HepG2 (cell line): ENCODE measurements around the gene KLHDC8B. TPM values are rescaled to one million over a fixed set of nuclear protein-coding genes. Genes with fewer than 3 reads are reported as not detected.

Experiments
- CREM ChIP-seq, 2 experiments: sonication (generic) in 1 of 2; formaldehyde crosslinking in 1 of 2; IDR thresholded peaks; 2 replicates each; pipeline versions ENCODE4 v1.4.0 to v1.6.1; 2016 to 2020; ENCODE audit warnings: antibody characterized with exemption in 1 of 2, mild to moderate bottlenecking in 1 of 2, missing genetic modification reagents in 1 of 2
- ELF1 ChIP-seq: sonication (generic); formaldehyde crosslinking; IDR thresholded peaks from 2 replicates; pipeline ENCODE4 v1.4.0; 2020; ENCODE audit warnings: missing genetic modification reagents
- FOSL1 ChIP-seq: sonication (generic); formaldehyde crosslinking; IDR thresholded peaks from 2 replicates; pipeline ENCODE4 v1.9.0; 2021; ENCODE audit warnings: missing genetic modification reagents, borderline replicate concordance
- FOXK2 ChIP-seq: fragments of 450-650 bp; IDR thresholded peaks from 2 replicates; pipeline ENCODE4 v1.6.1; 2016
- HHEX ChIP-seq: IDR thresholded peaks from 2 replicates; pipeline ENCODE4 v1.6.1; 2016; ENCODE audit warnings: control low read depth
- MAFK ChIP-seq, 2 experiments: IDR thresholded peaks in 1 of 2; conservative IDR thresholded peaks in 1 of 2; 2 replicates each; pipeline ENCODE4 v1.6.1; 2011; ENCODE audit warnings: improper control_type of control experiment in 2 of 2, low read length in 2 of 2
- PAWR ChIP-seq: sonication (generic); formaldehyde crosslinking; IDR thresholded peaks from 2 replicates; pipeline ENCODE4 v1.4.0; 2020; ENCODE audit warnings: missing genetic modification reagents, mild to moderate bottlenecking, borderline replicate concordance
- REL ChIP-seq: sonication (generic); formaldehyde crosslinking; conservative IDR thresholded peaks from 2 replicates; pipeline ENCODE4 v1.8.0; 2022; ENCODE audit warnings: mild to moderate bottlenecking, missing genetic modification reagents, moderate library complexity
- RXRA ChIP-seq: sonication (generic); formaldehyde crosslinking; IDR thresholded peaks from 2 replicates; pipeline ENCODE4 v1.5.1; 2020; ENCODE audit warnings: missing genetic modification reagents
- RXRB ChIP-seq: IDR thresholded peaks from 2 replicates; pipeline ENCODE4 v1.6.1; 2016; ENCODE audit warnings: borderline replicate concordance, missing genetic modification reagents, missing compliant biosample characterization
- TGIF2 ChIP-seq: IDR thresholded peaks from 2 replicates; pipeline ENCODE4 v1.6.1; 2016; ENCODE audit warnings: control low read depth, missing compliant biosample characterization
- ZBTB44 ChIP-seq: sonication (generic); formaldehyde crosslinking; IDR thresholded peaks from 2 replicates; pipeline ENCODE4 v1.4.0; 2020; ENCODE audit warnings: missing genetic modification reagents
- ZMYM4 ChIP-seq: sonication (generic); formaldehyde crosslinking; IDR thresholded peaks from 2 replicates; pipeline ENCODE4 v1.8.1; 2023; ENCODE audit warnings: mild to moderate bottlenecking, missing genetic modification reagents
- ZNF260 ChIP-seq: sonication (generic); formaldehyde crosslinking; IDR thresholded peaks from 2 replicates; pipeline ENCODE4 v1.4.0; 2020; ENCODE audit warnings: missing genetic modification reagents, low read depth, mild to moderate bottlenecking, borderline replicate concordance
- ZNF687 ChIP-seq: sonication (generic); formaldehyde crosslinking; IDR thresholded peaks from 2 replicates; pipeline ENCODE4 v1.5.1; 2020; ENCODE audit warnings: mild to moderate bottlenecking, missing genetic modification reagents, moderate library complexity
- ZNF749 ChIP-seq: sonication (generic); formaldehyde crosslinking; IDR thresholded peaks from 2 replicates; pipeline ENCODE4 v1.8.0; 2022; ENCODE audit warnings: mild to moderate bottlenecking, missing genetic modification reagents, moderate library complexity, borderline replicate concordance
- ZNF766 ChIP-seq: sonication (generic); formaldehyde crosslinking; IDR thresholded peaks from 2 replicates; pipeline ENCODE4 v1.5.0; 2020; ENCODE audit warnings: missing genetic modification reagents, borderline replicate concordance
- ZNF781 ChIP-seq: sonication (generic); formaldehyde crosslinking; IDR thresholded peaks from 2 replicates; pipeline ENCODE4 v1.5.1; 2020; ENCODE audit warnings: borderline replicate concordance, mild to moderate bottlenecking, missing genetic modification reagents; ENCODE audit errors: not compliant biosample characterization
- ZNF878 ChIP-seq: sonication (generic); formaldehyde crosslinking; IDR thresholded peaks from 2 replicates; pipeline ENCODE4 v1.8.1; 2023; ENCODE audit warnings: mild to moderate bottlenecking, missing genetic modification reagents, moderate library complexity
- polyA plus RNA-seq, 8 experiments: library from polyadenylated mRNA; depleted of rRNA in 3 of 8; stranded (reverse) in 7 of 8; unstranded in 1 of 8; fragments of >200 nt; fragmentation: Illumina TruSeq in 4 of 8; extraction: Trizol in 4 of 8; gene quantifications; 2 replicates each; pipeline versions ENCODE4 v1.2.1 to v1.2.3, GENCODE V29; 2011 to 2016; ENCODE audit warnings: low read depth in 4 of 8, missing spikeins in 1 of 8, mixed read lengths in 1 of 8; ENCODE audit not compliant: insufficient read depth in 1 of 8
- total RNA-seq, 5 experiments: library from RNA; depleted of rRNA; stranded (reverse); fragments of >200 nt; fragmentation: Illumina TruSeq; extraction: Trizol; gene quantifications; 2 replicates each; pipeline ENCODE4 v1.2.3, GENCODE V29; 2016; ENCODE audit warnings: low read depth in 1 of 5
- TF ChIP-seq, protein P1 (sequence below): IDR thresholded peaks from 2 replicates; pipeline ENCODE4 v1.6.1; 2016; ENCODE audit warnings: missing compliant biosample characterization, missing genetic modification reagents, borderline replicate concordance

KLHDC8B gene
- total and polyA plus RNA-seq, 2 of the 13 experiments (the other 11 are each of a cell fraction or from before 2014, with no cell fraction given) = 17.2 to 17.8 TPM

- TF ChIP-seq REL (CRISPR knock-in tag) (0 out of 2 replicates have a peak, but pooled peaks have one; percentile 16), ZMYM4 (CRISPR knock-in tag) (peak; percentile 73), MAFK (conservative IDR thresholded peaks at IDR 0.05 in 1 of 2, IDR thresholded peaks at IDR 0.05 in 1 of 2; ENCODE audit: low read length in 2 of 2) (no peak), RXRA (peak; percentile 64), ELF1 (CRISPR knock-in tag) (peak; percentile 92), HHEX (no peak), PAWR (CRISPR knock-in tag) (no peak), ZNF687 (CRISPR knock-in tag) (peak; percentile 86), ZNF878 (CRISPR knock-in tag) (no peak), ZNF766 (CRISPR knock-in tag) (peak; percentile 15; the same call in 1 of the 2 replicates), ZNF260 (CRISPR knock-in tag) (no peak), TGIF2 (CRISPR knock-in tag) (peak; percentile 38; the same call in 1 of the 2 replicates), CREM (IDR thresholded peaks at IDR 0.05) (no peak), CREM (CRISPR knock-in tag; IDR thresholded peaks at IDR 0.05) (no peak), FOXK2 (no peak), ZNF781 (CRISPR knock-in tag) (no peak), ZNF749 (CRISPR knock-in tag) (no peak), FOSL1 (CRISPR knock-in tag) (no peak), RXRB (CRISPR knock-in tag) (peak; percentile 25; the same call in 1 of the 2 replicates), ZBTB44 (CRISPR knock-in tag) (no peak)
- TF ChIP-seq, protein P1, sequence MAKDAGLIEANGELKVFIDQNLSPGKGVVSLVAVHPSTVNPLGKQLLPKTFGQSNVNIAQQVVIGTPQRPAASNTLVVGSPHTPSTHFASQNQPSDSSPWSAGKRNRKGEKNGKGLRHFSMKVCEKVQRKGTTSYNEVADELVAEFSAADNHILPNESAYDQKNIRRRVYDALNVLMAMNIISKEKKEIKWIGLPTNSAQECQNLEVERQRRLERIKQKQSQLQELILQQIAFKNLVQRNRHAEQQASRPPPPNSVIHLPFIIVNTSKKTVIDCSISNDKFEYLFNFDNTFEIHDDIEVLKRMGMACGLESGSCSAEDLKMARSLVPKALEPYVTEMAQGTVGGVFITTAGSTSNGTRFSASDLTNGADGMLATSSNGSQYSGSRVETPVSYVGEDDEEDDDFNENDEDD (CRISPR knock-in tag) = no peak
Observed at GRCh38 chr3:49165771-49166751, 5.3 kb upstream of the KLHDC8B start, which contains the start of gene CCDC71 (continued).
